GM23338 (cell line): ENCODE measurements around the gene MAN1A2. TPM values are rescaled to one million over a fixed set of nuclear protein-coding genes. Genes with fewer than 3 reads are reported as not detected.
A peak's percentile ranks its signal among the peaks of the same experiment; 100 is the strongest.

Source experiments
- ATAC-seq: fragments of 200-7000 bp; cut with Tn5 transposase; 3 replicates; pipeline ENCODE4 v1.9.1; 2020
- DNase-seq: peaks from one replicate; pipeline ENCODE4 v3.0.0-alpha.2; 2015; ENCODE audit warnings: low spot score
- H2AFZ ChIP-seq: fragments of 200-600 bp; sonication (generic); 2 replicates; pipeline ENCODE4 v1.8.0; 2016; ENCODE audit warnings: antibody characterized with exemption, mild to moderate bottlenecking, moderate library complexity
- H3F3A ChIP-seq: fragments of 200-600 bp; sonication (generic); replicated peaks from 2 replicates; pipeline ENCODE4 v1.8.0; 2017; ENCODE audit warnings: antibody characterized with exemption, mixed run types, low read depth
- H3K27ac ChIP-seq: fragments of 200-600 bp; sonication (generic); 2 replicates; pipeline ENCODE4 v1.6.1; 2016; ENCODE audit warnings: low read depth
- H3K27me3 ChIP-seq: fragments of 200-600 bp; sonication (generic); 2 replicates; pipeline ENCODE4 v1.8.0; 2016; ENCODE audit warnings: mild to moderate bottlenecking, mixed run types, moderate library complexity; ENCODE audit not compliant: insufficient read depth
- H3K36me3 ChIP-seq: fragments of 200-600 bp; sonication (generic); 2 replicates; pipeline ENCODE4 v1.8.0; 2016; ENCODE audit warnings: mild to moderate bottlenecking; ENCODE audit not compliant: insufficient read depth
- H3K4me1 ChIP-seq: fragments of 200-600 bp; sonication (generic); 2 replicates; pipeline ENCODE4 v1.8.0; 2016; ENCODE audit warnings: mild to moderate bottlenecking, moderate library complexity; ENCODE audit not compliant: insufficient read depth
- H3K4me2 ChIP-seq: fragments of 200-600 bp; sonication (generic); 2 replicates; pipeline ENCODE4 v1.7.1; 2017; ENCODE audit warnings: mixed run types
- H3K4me3 ChIP-seq: fragments of 200-600 bp; sonication (generic); 2 replicates; pipeline ENCODE4 v1.6.1; 2016; ENCODE audit warnings: mixed run types
- H3K79me2 ChIP-seq: fragments of 200-600 bp; sonication (generic); replicated peaks from 2 replicates; pipeline ENCODE4 v1.8.0; 2017; ENCODE audit warnings: mild to moderate bottlenecking; ENCODE audit not compliant: insufficient read depth
- H3K9me2 ChIP-seq: fragments of 200-600 bp; sonication (generic); 2 replicates; pipeline ENCODE4 v1.8.0; 2017; ENCODE audit not compliant: insufficient read depth
- H4K20me1 ChIP-seq: fragments of 200-600 bp; sonication (generic); replicated peaks from 2 replicates; pipeline ENCODE4 v1.8.0; 2017; ENCODE audit warnings: mild to moderate bottlenecking; ENCODE audit not compliant: insufficient read depth
- H3K27ac Mint-ChIP-seq: 2 replicates; pipeline ENCODE4 v1.8.0; 2020; ENCODE audit warnings: inconsistent platforms, mild to moderate bottlenecking, moderate library complexity, mixed read lengths
- H3K27me3 Mint-ChIP-seq: 3 replicates; pipeline ENCODE4 v1.8.0; 2022; ENCODE audit warnings: low read depth, mild to moderate bottlenecking, moderate library complexity, mixed read lengths, inconsistent platforms; ENCODE audit not compliant: insufficient read depth, poor library complexity
- H3K36me3 Mint-ChIP-seq: 3 replicates; pipeline ENCODE4 v1.8.0; 2021; ENCODE audit warnings: low read depth, mild to moderate bottlenecking, inconsistent platforms, moderate library complexity, mixed read lengths
- H3K4me1 Mint-ChIP-seq: 3 replicates; pipeline ENCODE4 v1.8.0; 2020; ENCODE audit warnings: mild to moderate bottlenecking, inconsistent platforms, mixed read lengths
- H3K4me3 Mint-ChIP-seq: 3 replicates; pipeline ENCODE4 v1.8.0; 2021; ENCODE audit warnings: moderate library complexity, mild to moderate bottlenecking, inconsistent platforms, mixed read lengths
- H3K9me3 Mint-ChIP-seq: 3 replicates; pipeline ENCODE4 v1.8.0; 2020; ENCODE audit warnings: moderate library complexity, mild to moderate bottlenecking, inconsistent platforms, mixed read lengths
- CREB1 ChIP-seq: fragments of 250-450 bp; sonication (Bioruptor Pico); IDR thresholded peaks from 2 replicates; pipeline ENCODE4 v1.5.0; 2020; ENCODE audit warnings: low read depth, mild to moderate bottlenecking, moderate library complexity
- EZH2 ChIP-seq: fragments of 200-600 bp; sonication (generic); IDR thresholded peaks from one replicate; pipeline ENCODE4 v1.8.0; 2017; ENCODE audit warnings: antibody characterized with exemption, mild to moderate bottlenecking, low read depth; ENCODE audit not compliant: unreplicated experiment
- ZNF114 ChIP-seq: fragments of 250-450 bp; sonication (Bioruptor Pico); IDR thresholded peaks from 2 replicates; pipeline ENCODE4 v1.5.0; 2020; ENCODE audit warnings: mild to moderate bottlenecking, moderate library complexity
- polyA plus RNA-seq: library from polyadenylated mRNA; unstranded; fragments of >200 nt; fragmentation: Nextera tagmentation; extraction: Ambion mirVana; gene quantifications from 2 replicates; pipeline ENCODE4 v1.2.1, GENCODE V29; 2016
- total RNA-seq: library from RNA; depleted of rRNA; stranded (reverse); fragments of >200 nt; shearing (Covaris generic); gene quantifications from 2 replicates; pipeline ENCODE4 v1.2.3, GENCODE V29; 2014
- TF ChIP-seq, protein P1 (sequence below): fragments of 250-450 bp; sonication (Bioruptor Pico); IDR thresholded peaks from 2 replicates; pipeline ENCODE4 v1.5.0; 2020; ENCODE audit warnings: mild to moderate bottlenecking, moderate library complexity
- TF ChIP-seq, protein P2 (sequence below): IDR thresholded peaks from one replicate; pipeline ENCODE4 v1.6.1; 2018; ENCODE audit warnings: antibody characterized with exemption; ENCODE audit not compliant: unreplicated experiment

Gene MAN1A2
- total and polyA plus RNA-seq, 2 experiments from 2014 or later, result 18.6 to 22.2 TPM

DNA sequence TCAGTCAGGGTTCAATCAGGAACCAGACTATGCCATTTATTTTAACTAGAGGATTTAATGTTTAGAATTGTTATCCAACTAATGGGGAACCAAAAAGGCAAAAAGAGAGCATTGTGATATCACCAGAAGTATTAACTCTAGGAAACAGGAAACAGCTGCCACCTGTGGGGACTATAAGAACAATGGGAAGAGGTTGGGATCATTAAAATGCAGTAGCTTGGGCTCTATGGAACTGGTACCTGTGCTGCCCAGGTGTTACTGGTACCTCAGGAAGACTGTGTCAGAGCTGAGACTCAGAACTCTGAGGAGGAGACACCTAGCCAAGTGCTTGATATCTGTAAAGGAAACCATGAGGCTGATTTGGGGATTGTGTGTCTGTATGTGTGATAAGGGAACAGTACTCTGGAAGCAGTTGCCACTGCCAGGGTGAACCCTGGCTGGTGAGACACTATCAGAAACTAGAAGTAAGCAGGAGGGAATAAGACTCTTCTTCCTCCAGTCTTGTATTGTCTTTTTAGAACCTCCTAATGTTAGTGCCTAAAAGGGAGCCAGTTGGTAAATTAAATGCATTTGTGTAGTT lies 49.4 kb downstream of the MAN1A2 start:
- DNase-seq (peak; percentile 64), ATAC-seq (peak; percentile 83)
- H3K4me1 Mint-ChIP-seq, result peaks cover 9% of the 10 kb centered on the region
- no peaks in the 10 kb centered on the region for H3K36me3 Mint-ChIP-seq
- Histone ChIP-seq H3K9me2 (no peaks in the 10 kb centered on the region), H3K36me3 (no peaks in the 10 kb centered on the region), H3K4me2 (peak overlapping the region; percentile 56), H4K20me1 (no peaks in the 10 kb centered on the region), H3K27me3 (no peaks in the 10 kb centered on the region), H3K27ac (no peak overlapping the region), H3F3A (no peaks in the 10 kb centered on the region), H3K79me2 (no peaks in the 10 kb centered on the region), H3K4me3 (0 out of 2 replicates have a peak overlapping the region, but pooled peaks have one; percentile 12), H3K4me1 (peaks cover 14% of the 10 kb centered on the region), H2AFZ (no peak overlapping the region)
- H3K27ac Mint-ChIP-seq, result peak overlapping the region; percentile 72
- no peak overlapping the region; the same call in 2 of the 3 replicates for H3K4me3 Mint-ChIP-seq
- TF ChIP-seq EZH2 (no peak), ZNF114 (CRISPR knock-in tag) (no peak), CREB1 (no peak)
- TF ChIP-seq, protein P1, sequence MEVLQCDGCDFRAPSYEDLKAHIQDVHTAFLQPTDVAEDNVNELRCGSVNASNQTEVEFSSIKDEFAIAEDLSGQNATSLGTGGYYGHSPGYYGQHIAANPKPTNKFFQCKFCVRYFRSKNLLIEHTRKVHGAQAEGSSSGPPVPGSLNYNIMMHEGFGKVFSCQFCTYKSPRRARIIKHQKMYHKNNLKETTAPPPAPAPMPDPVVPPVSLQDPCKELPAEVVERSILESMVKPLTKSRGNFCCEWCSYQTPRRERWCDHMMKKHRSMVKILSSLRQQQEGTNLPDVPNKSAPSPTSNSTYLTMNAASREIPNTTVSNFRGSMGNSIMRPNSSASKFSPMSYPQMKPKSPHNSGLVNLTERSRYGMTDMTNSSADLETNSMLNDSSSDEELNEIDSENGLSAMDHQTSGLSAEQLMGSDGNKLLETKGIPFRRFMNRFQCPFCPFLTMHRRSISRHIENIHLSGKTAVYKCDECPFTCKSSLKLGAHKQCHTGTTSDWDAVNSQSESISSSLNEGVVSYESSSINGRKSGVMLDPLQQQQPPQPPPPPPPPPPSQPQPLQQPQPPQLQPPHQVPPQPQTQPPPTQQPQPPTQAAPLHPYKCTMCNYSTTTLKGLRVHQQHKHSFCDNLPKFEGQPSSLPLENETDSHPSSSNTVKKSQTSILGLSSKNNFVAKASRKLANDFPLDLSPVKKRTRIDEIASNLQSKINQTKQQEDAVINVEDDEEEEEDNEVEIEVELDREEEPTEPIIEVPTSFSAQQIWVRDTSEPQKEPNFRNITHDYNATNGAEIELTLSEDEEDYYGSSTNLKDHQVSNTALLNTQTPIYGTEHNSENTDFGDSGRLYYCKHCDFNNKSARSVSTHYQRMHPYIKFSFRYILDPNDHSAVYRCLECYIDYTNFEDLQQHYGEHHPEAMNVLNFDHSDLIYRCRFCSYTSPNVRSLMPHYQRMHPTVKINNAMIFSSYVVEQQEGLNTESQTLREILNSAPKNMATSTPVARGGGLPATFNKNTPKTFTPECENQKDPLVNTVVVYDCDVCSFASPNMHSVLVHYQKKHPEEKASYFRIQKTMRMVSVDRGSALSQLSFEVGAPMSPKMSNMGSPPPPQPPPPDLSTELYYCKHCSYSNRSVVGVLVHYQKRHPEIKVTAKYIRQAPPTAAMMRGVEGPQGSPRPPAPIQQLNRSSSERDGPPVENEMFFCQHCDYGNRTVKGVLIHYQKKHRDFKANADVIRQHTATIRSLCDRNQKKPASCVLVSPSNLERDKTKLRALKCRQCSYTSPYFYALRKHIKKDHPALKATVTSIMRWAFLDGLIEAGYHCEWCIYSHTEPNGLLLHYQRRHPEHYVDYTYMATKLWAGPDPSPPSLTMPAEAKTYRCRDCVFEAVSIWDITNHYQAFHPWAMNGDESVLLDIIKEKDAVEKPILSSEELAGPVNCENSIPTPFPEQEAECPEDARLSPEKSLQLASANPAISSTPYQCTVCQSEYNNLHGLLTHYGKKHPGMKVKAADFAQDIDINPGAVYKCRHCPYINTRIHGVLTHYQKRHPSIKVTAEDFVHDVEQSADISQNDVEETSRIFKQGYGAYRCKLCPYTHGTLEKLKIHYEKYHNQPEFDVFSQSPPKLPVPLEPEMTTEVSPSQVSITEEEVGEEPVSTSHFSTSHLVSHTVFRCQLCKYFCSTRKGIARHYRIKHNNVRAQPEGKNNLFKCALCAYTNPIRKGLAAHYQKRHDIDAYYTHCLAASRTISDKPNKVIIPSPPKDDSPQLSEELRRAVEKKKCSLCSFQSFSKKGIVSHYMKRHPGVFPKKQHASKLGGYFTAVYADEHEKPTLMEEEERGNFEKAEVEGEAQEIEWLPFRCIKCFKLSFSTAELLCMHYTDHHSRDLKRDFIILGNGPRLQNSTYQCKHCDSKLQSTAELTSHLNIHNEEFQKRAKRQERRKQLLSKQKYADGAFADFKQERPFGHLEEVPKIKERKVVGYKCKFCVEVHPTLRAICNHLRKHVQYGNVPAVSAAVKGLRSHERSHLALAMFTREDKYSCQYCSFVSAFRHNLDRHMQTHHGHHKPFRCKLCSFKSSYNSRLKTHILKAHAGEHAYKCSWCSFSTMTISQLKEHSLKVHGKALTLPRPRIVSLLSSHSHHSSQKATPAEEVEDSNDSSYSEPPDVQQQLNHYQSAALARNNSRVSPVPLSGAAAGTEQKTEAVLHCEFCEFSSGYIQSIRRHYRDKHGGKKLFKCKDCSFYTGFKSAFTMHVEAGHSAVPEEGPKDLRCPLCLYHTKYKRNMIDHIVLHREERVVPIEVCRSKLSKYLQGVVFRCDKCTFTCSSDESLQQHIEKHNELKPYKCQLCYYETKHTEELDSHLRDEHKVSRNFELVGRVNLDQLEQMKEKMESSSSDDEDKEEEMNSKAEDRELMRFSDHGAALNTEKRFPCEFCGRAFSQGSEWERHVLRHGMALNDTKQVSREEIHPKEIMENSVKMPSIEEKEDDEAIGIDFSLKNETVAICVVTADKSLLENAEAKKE (CRISPR knock-in tag), result no peak
- TF ChIP-seq, protein P2, sequence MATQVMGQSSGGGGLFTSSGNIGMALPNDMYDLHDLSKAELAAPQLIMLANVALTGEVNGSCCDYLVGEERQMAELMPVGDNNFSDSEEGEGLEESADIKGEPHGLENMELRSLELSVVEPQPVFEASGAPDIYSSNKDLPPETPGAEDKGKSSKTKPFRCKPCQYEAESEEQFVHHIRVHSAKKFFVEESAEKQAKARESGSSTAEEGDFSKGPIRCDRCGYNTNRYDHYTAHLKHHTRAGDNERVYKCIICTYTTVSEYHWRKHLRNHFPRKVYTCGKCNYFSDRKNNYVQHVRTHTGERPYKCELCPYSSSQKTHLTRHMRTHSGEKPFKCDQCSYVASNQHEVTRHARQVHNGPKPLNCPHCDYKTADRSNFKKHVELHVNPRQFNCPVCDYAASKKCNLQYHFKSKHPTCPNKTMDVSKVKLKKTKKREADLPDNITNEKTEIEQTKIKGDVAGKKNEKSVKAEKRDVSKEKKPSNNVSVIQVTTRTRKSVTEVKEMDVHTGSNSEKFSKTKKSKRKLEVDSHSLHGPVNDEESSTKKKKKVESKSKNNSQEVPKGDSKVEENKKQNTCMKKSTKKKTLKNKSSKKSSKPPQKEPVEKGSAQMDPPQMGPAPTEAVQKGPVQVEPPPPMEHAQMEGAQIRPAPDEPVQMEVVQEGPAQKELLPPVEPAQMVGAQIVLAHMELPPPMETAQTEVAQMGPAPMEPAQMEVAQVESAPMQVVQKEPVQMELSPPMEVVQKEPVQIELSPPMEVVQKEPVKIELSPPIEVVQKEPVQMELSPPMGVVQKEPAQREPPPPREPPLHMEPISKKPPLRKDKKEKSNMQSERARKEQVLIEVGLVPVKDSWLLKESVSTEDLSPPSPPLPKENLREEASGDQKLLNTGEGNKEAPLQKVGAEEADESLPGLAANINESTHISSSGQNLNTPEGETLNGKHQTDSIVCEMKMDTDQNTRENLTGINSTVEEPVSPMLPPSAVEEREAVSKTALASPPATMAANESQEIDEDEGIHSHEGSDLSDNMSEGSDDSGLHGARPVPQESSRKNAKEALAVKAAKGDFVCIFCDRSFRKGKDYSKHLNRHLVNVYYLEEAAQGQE, result no peak
- no peaks in the 10 kb centered on the region for H3K27me3 Mint-ChIP-seq
- H3K9me3 Mint-ChIP-seq, result no peaks in the 10 kb centered on the region
